GM10266 (cell line): Measurements from ENCODE around the gene LPIN1.

Experiments used
- DNase-seq: peaks from one replicate; pipeline ENCODE4 v3.0.0; 2012; ENCODE audit errors: extremely low spot score
- CTCF ChIP-seq: IDR thresholded peaks from 2 replicates; pipeline ENCODE4 v1.5.1; 2012; ENCODE audit warnings: mild to moderate bottlenecking, low read depth; ENCODE audit not compliant: control insufficient read depth, insufficient read depth; ENCODE audit errors: missing control alignments

The LPIN1 gene

DNA sequence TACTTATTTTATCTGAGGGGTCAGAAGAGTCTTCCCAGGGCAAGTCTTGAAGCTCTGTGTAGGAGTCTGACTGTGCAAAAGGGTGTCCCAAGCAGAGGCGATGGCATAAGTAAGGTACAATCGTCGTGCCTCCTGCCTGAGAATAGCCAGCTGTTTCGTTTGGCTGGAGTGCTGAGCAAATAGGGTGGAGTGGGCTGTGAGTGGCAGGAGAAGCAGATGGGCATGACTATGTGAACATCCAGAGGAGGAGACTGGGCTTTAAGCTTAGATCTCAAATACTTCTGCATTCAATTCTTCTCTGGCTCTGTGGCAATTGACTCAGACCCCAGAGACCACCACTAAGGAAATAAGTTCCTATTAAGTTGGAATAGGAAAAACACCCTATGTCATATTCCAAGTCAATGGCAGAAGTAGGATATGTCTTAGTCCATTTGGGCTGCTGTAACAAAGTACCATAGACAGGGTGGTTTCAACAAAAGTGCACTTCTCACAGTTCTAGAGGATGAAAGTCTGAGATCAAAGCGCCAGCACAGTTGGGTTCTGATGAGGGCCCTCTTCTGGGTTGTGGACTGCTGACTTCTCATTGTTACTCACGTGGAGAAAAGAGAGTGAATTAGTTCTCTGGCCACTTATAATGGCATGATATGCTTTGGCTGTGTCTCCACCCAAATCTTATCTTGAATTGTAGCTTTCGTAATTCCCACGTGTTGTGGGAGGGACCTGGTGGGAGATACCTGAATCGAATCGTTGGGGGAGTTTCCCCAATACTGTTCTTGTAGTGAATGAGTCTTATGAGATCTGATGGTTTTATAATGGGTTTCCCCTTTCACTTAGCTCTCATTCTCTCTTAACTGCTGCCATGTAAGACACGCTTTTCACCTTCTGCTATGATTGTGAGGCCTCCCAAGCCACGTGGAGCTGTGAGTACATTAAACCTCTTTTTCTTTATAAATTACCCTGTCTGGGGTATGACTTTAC, 120.2 kb downstream of the LPIN1 start:
- no peak for DNase-seq
- no peak for TF ChIP-seq CTCF

GRCh38 chr2:11867926-11868325, 121.5 kb downstream of the LPIN1 start:
- no peak for DNase-seq
- no peak for TF ChIP-seq CTCF

- DNase-seq: no peak
- TF ChIP-seq CTCF: no peak
Measured at GRCh38 chr2:11869391-11869991, 123.1 kb downstream of the LPIN1 start.

DNA sequence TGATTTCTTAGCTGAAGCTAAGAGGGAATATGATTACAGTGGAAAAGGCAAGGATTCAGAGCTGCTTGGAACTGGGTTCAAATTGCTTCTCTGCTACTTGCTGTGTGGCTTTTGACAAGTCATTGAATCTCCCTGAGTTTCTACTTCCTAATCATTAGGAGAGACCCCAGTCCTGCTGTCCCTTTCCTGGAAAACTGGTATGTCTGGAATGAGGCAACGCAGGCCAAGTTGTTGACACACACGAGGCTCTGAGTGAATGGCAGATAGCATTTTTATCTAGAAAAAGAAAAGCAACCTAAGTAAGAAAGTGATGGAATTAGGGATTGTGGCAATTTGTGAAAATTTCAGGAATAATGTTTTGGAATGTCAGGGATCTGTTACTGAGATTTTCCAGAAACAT, 123.6 kb downstream of the LPIN1 start:
- no peak for TF ChIP-seq CTCF
- DNase-seq: no peak

- no peak for TF ChIP-seq CTCF
- no peak for DNase-seq
Measured at GRCh38 chr2:11870584-11870983, 124.2 kb downstream of the LPIN1 start.

GRCh38 chr2:11871421-11871820, 125.0 kb downstream of the LPIN1 start:
- TF ChIP-seq CTCF: no peak
- DNase-seq: no peak
